ENCODE results near the gene RHOC.

RHOC gene

GRCh38 chr1:112716133-112716720 is 9.3 kb upstream of the RHOC start:
- DNase-seq: peak; percentile 89

DNA sequence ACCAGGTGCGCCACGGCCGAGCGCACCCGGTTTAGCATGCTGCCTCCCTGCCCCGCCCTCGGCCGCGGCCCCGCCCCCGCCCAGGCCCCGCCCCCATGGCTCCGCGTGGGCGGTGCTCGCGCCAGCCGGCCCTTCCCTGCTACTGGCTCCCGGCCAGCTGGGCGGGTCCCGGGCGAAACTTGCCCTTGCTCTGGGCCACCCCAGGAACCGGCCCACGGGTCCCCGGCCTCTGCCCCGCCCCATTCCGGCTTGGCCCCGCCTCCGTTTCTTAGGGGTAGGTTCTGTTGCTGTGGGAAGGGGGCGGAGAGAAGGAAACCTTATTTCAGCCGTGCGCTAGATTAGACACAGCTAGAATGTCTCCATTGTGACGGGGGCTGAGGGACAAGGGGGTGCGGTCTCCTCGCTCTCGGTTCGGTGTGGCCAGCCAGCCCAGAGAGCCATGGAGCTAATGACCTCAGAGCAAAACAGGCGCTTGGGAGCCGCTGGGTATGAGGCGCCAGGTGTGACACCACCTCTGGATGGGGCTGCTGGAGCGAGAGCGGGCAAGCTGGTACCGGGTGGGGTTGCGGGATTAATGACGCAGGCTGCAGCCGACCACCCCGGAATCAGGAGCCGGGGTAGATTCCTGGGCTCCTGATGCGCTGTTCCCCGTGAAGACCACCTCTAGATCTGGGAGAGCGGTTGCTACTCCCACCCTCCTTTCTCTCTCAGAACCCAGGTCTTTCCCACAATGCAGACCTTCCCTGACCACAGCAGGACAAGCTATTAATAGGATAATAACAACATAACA is 8.5 kb upstream of the RHOC start, which contains the start of gene PPM1J:
PPM1J (minus strand) TSS at position 69 of the 790 bp plus-strand sequence; CDS start at position 38, 31 bp downstream.
- peak; percentile 91 for DNase-seq

- DNase-seq: peak; percentile 55
These were observed 7.7 kb upstream of the RHOC start for GRCh38 chr1:112714313-112715263.

DNA sequence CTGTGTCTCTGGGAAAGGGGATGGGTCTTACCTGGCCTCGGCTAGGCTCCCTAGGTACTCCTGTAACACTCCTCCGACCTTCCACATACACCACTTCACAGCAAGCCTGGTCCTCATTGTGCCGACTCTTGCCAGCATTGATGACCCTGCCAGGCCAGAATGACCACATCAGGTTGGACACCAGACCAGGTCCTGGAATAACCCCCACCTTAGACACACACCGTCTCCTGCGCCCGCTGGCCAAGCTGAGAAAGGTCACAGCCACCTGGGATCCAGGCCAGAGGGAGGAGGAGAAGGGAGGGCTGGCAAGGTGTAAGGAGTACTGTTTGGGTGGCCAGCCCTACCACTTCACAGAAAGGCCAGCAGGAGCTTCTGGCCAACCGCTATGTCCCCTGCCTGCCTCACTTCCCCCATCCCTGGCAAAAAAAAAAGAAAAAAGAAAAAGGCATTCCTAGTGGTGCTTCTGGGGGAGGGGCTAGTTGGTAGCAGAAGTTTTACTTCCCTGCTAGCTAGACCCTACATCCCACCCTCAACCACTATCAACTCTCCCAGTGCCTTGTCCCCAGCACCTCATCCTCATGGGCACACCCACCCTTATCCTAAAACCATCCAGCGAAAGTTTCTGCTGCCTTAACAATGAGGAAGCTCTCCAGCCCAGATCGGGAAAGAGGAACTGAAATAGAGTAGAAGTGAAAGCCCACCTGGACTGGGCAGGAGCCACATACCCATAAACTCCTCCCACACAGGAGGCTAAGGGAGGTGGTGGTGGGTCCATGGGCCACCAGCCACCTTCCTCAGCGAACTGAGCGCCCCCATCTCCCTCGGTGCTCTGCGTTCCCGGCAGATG is 6.8 kb upstream of the RHOC start:
- DNase-seq: peak; percentile 41

DNA sequence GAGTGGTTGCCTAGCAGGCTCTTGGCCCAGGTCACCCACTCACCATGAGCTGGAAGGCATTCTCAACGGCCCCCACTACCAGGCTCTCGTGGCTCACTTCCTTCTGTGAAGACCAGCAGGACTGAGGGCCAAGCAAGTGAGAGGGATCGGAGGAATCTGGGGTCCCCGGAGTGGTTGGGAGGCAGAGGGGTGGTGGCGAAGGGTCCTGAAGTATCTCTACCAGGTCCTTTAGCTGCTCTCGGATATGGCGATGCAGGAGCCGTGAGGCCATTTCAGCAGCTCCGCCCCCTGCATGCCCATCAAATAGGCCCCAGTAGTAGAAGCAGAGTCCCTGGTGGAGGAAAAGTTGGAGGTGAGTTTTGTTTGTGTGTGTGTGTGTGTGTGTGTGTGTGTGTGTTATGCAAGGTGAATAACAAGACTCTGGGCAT is 5.8 kb upstream of the RHOC start:
- peak; percentile 28 for DNase-seq

DNA sequence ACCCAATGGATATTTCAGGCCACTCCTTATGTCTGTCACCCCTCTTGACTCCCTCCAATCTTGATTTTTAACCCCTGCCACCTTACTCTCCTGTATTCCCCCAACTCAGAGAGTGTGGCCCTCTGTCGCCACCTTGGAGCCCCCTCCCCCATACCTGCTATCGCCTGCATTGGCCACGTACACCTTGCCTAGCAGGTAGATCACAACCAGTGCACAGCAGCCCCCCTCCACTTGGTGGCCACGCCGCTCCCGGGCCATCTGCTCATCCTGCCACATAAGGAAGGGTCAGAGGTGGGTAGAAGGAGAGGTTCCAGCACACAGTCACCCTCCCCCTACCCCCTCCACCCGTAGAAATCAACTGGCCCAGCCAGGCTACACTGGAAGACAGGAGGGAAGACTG is 5.3 kb upstream of the RHOC start:
- DNase-seq: peak; percentile 47

GRCh38 chr1:112711670-112712069 is 4.7 kb upstream of the RHOC start:
- peak; percentile 31 for DNase-seq

GRCh38 chr1:112711041-112711440 is 4.1 kb upstream of the RHOC start:
- no peak for DNase-seq

DNA sequence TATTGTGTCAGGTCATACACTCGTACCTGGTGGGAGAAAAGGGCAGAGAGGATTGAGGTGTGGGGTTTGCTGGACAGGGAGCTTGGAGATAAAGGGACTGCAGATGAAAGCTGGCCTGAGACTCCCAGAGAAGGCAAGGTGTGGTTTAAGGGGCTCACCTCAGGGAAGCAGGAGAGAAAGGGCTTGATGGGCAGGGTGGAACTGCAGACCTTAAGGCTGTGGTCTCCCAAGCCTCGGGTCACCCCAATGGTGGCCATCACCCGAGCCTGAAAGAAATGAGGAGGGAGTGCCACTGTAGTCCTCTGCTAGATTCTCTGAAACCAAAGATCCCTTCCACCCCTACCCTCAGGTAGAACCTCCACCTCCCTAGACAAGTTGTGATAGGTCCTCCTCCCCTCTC is 3.7 kb upstream of the RHOC start:
- no peak for DNase-seq

DNA sequence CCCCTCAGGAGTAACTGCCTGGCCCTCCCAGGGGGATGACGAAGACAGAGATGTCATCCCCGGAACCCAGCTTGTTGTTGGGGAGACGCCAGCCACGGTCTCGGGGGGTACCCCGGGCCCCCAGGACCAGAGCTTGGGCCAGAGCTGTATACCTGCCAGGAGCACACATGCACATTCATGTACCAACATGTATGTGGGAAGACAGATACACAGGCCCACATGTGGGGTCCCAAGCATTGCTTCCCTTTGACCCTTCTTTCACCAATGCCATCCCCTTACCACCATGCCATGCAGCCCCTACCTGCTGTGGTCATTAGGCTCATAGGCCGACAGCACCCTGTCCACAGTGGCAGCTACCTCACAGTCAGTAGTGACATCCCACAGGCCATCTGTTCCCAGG is 3.2 kb upstream of the RHOC start:
- DNase-seq: peak; percentile 30

DNA sequence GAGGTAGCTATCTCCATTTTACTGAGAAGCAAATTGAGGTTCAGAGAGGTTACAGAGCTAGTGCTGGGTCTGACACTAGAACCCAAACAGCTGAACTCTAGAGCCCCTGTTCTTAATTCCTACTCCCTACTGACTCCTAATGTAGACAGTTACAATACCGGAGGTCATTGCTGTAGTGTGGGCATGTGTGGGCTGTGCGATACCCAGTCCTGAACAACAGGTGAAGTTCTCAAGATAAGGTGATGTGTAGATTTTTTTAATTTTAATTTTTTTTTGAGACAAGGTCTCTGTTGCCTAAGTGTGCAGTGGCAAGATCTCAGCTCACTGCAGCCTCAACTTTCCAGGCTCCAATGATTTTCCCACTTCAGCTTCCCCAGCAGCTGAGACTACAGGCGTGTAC is 1.6 kb upstream of the RHOC start:
- no peak for DNase-seq

DNA sequence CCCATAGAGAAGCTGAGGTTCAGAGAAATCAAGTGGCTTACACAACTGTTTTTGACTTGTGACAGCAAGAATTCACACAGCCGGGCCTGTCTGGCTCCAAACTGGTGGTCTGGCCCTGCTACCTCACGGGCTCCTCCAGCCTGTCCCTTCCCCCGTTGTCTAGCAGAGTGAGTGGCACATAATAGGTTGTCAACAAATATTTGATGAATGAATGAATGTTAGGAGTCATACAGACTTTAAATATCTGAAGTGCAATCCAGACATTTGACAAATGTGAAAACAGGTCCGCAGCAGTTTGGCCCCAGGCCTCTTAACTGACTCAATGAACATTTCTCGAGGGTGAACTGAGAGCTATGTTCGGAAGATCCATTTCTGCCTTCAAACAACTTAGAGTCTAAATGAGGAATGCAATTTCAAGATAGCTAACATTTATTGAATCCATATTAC is 1.1 kb upstream of the RHOC start:
- peak; percentile 33 for DNase-seq

DNA sequence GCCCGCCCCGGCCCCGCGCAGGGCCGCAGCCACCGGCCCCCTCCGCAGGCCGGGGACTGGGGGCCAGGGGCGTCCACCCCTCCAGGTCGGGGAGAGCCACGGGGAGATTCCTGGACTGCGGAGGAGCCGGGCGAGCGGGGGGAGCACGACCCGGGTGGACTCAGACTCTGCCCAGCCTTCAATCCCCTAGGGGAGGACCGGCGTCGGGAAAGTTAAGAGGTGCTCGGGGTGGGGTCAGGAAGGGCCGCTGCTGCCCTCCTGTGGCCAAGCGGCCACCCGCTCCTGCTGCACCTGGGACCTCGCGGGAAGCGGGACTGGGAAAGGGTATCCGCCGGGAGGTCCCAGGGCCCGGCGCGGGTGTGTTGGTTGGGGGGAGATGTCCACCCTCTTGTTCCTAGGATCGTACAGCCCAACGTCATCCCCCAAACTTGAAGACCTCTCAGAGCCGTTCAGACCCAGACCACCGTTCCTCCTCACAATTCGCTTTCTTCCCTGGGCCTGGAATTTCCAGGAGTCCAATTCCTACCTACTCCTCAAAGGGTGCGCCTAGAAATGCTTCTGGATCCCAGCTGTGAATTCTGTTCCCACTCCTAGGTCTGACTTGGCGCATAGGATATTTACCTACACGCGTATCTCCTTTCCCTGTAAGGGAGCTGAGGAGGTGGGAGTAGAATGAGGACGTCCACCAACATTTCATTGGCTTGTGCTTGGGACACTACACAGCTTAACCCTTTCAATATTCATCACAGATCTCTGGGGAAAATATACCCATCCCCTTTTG is 484 bp upstream of the RHOC start:
- DNase-seq: peak; percentile 90

- DNase-seq: peak; percentile 94
These were observed 1.8 kb downstream of the RHOC start for GRCh38 chr1:112704934-112705627.

DNA sequence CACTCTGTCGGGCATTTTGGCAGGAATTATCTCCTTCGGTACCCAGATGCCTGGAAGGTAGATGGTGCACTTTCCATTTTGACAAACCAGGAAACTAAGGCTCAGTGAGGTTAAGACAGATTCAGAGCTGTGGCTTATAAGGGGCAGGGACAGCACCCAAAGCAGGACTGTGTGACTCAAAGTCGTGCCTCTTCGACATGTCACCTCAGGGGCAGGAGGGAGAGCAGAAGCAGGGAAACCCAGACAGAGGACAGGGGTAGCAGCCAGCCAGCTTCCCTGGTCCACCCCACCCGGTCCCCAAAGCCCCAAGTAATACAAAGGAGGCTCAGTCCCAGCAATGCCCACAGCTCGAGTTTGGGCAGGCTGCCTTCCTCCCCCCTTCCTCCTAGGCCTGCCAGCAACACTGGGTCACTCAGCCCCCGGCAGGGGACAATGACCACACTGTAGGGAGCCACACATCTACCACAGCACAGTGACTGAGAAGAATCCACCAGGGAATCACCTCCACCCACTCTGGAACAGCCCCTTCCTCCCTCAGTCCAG is 2.5 kb downstream of the RHOC start:
- no peak for DNase-seq

DNA sequence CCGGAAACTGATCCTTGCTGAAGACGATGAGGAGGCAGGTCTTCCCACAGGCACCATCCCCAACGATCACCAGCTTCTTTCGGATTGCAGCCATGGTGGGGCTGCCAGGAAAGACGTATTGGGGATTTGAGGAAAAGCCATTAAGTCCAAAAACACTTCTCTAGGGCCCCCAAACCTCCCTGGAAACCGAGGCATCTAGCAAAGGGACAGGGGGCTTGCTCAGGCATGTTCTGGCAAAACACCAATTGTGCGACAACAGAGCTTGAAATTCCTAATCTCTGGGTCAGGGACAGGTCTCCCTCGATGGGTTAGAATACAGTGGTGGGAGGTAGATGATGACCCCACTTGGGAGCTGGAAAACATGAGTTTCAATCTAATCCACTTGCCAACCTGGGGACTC is 3.2 kb downstream of the RHOC start:
- DNase-seq: no peak

DNA sequence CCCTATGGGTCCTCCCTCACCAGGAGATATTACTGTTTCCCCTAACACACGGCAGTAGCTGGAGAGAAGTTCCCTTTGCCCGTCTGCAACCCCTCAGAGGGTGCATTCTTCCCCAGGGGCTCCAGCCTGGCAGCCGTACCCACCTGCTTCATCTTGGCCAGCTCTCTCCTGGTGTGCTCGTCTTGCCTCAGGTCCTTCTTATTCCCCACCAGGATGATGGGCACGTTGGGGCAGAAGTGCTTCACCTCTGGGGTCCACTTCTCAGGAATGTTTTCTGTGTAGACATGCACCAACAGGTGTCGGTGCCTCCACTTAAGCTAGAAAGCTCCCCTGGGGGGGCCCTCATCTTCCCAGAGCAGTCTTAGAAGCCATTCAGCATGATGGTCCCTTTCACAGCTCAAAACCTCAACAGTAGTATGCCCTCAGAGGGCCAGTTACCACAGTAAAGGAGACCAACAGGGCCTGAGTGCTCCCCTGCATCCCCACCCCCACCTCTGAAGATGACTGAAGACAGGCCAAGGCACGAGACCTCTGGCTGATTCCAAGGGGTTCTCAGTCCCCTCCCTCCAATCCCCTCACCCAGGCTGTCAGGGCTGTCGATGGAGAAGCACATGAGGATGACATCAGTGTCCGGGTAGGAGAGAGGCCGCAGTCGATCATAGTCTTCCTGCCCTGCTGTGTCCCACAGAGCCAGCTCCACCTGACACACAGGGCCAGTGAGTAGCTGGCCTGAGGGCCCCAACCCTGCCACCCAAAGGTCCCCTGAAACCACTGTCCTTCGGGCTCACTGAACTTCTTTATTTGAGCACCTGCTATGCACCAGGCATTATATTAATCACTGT is 4.3 kb downstream of the RHOC start:
- no peak for DNase-seq

DNA sequence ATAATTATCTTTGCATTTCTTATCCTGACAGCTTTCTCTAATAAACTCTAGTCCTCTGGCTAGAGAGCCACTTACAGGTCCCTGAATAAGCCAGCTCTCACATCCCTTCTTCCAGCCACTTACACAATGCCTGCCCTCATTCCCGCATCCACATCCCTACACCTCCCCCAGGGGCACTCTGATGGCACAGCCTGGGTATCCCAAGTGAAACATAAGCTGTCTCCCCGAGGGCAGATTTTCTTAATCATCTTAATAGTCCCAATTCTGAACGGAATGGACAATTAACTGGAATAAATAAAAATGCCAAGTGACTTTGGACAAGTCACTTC is 4.9 kb downstream of the RHOC start:
- DNase-seq: no peak

- peak; percentile 38 for DNase-seq
These were observed 5.5 kb downstream of the RHOC start for GRCh38 chr1:112701227-112702066.

Data from left hindlimb (tissue), 1 donor.